Left cardiac atrium (tissue), 4 donors: ENCODE results near the gene FTL. TPM values are rescaled to one million over a fixed set of nuclear protein-coding genes. Genes with fewer than 3 reads are reported as not detected.

Experiments used
- ATAC-seq, 2 donors: fragments of 200-7000 bp; cut with Tn5 transposase; one replicate each; pipeline ENCODE4 v1.9.1; 2020; ENCODE audit warnings: mild to moderate bottlenecking in 2 of 2, moderate library complexity in 2 of 2
- DNase-seq: peaks from one replicate; pipeline ENCODE4 v3.0.0-alpha.2; 2020
- intact Hi-C, 2 donors: fragments of 100-400 bp; cut with DNase I; formaldehyde crosslinking; loops; one replicate each; pipeline versions ENCODE4 v1.14.1 to v1.15.1; 2022 to 2023
- total RNA-seq, 2 donors: library from RNA; stranded (reverse); fragmentation: NEBNext Ultra II Directional; extraction: Animal tissue kit (Norgen Biotek cat#: 25700); gene quantifications; one replicate each; pipeline ENCODE4 v1.2.1, GENCODE V29; 2021
- donor health status: DM: no; HTN: yes; CAD: no.
- donor health status: DM: no; HTN: yes; CAD: no; lungs with severe emphysema.
- donor health status: DM: yes; HTN: yes; CAD: no.
- donor health status: Dilated cardiomyopathy.

FTL gene
- total RNA-seq, 2 donors from 2014 or later, result 1,813 to 2,086 TPM

DNA sequence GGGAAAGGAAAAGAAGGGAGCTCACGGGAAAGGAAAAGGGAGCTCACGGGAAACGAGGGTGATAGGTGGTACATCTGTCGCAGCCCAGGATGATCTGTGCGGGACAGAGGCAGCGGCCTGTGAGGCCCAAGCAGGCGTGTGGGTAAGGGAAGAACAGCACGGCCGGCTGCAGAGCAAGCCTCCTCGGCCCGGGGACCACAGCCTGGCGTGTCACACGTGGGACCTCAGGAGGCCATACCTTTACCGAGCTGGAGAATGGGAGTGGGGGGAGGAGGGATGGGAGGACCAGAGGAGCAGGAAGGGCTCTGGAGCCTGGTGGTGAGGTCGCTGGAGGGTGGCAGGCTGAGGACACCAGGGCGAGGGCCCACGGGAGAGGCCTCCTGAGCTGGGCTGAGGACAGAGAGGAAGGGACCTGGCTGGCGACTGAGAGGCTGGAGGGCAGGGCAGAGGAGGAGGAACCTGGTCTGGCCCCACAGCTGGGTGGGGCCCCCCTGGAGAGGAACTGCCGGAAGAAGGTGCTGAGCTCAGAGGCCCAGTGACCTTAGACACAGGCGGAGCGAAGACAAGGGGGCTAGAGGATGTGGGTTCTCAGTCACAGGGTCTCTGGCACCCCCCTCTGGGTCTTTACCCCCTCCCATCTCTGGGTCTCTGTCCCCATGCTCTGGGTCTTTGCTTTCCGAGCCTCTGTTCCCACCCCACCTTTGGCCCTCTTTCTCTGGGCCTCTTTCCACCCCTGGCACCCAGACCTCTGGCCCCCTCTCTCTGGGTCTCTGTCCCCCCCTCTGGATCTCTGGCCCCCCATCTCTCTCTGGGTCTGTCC lies 2.9 kb upstream of the FTL start:
- intact Hi-C loops, result loop anchor here in 1 of 2 donors (10.0 kb wide), 1 partner anchor 87 kb away; the partner anchor contains the start of gene PPP1R15A
- ATAC-seq, result no peak
- DNase-seq, result peak; percentile 64

- DNase-seq, result no peak
- no peak for ATAC-seq
- intact Hi-C loops, result loop anchor here in 1 of 2 donors (10.0 kb wide), 1 partner anchor 88 kb away; the partner anchor contains the start of gene PPP1R15A
Measured at GRCh38 chr19:48962849-48963165, 2.3 kb upstream of the FTL start.

DNA sequence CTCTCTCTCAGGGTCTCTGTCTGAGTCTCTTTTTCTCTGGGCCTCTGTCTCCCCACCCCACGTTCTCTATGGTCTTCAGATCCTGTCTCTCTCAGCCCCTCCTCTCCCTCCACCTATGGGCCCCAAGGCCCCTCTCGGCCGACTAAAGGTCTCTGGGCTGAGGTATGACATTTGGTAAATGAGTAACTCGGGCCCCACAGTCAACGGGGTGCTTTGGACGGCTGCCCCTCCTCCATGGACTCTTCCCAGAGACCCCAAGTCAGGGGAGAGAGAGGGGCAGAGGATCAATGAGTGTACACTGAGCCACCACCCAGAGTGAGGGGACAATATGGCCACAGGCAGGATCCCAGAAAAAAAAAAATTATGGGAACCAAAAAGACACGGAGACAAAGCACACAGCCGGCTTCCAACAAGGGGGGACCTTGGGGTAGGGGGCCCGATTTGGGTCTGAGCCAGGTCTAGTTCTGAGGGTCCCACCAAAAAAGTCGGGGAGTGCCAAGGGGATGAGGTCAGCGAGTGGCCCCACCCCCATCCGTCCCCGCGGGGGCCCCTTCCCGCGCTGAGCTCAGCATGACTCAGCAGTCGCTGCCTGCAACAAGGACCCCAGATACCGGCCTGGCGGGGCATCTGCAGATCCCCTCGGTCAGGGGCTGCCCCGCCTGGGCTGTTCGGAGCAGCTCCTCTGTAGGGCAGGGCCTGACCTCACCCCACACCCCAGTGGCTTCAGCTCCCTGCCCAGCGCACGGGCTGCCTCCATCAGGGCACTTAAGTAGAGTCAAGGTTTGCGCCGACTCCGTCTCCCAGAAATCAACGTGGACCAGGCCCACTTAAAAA lies 1.5 kb upstream of the FTL start:
- ATAC-seq (peak; percentile 14 to 23), DNase-seq (peak; percentile 84)
- intact Hi-C loops, result loop anchor here in 1 of 2 donors (10.0 kb wide), 1 partner anchor 89 kb away; the partner anchor contains the start of gene PPP1R15A

- intact Hi-C loops, result loop anchor here (5.0 to 10.0 kb wide), 2 partner anchors 87 to 90 kb away; partner anchors contain the start of gene PPP1R15A (in 1 of the 2)
- DNase-seq, result no peak
- ATAC-seq, result no peak
Measured at GRCh38 chr19:48964205-48965039, 687 bp upstream of the FTL start.

DNA sequence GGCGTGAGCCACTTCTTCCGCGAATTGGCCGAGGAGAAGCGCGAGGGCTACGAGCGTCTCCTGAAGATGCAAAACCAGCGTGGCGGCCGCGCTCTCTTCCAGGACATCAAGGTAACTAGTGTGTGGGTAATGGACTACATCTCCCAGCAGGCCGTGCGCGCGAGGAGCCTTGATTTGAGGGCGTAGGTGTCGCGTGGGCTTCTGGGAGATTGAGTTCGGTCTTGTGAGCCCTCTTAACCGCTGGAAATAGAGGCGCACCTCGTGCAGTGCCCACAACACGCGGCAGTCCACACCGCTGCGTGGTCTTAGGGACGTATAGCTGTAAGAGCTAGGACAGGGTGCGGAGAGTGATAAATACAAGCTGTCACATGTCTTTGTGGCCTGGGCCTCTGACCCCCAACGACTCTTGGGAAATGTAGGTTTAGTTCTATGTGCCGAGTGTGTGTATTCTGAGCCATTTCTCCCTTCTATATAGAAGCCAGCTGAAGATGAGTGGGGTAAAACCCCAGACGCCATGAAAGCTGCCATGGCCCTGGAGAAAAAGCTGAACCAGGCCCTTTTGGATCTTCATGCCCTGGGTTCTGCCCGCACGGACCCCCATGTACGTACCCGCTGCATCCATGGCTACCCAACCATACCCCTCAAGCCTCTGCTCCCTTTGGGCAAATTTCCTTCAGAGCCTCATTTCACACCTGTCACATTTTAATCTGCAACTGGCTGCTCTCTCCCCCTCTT lies 864 bp downstream of the FTL start:
- DNase-seq (peak; percentile 92), ATAC-seq (peak; percentile 50 to 67)
- intact Hi-C loops, result loop anchor here (5.0 to 10.0 kb wide), 2 partner anchors 89 to 91 kb away; partner anchors contain the start of gene PPP1R15A (in 1 of the 2)

DNA sequence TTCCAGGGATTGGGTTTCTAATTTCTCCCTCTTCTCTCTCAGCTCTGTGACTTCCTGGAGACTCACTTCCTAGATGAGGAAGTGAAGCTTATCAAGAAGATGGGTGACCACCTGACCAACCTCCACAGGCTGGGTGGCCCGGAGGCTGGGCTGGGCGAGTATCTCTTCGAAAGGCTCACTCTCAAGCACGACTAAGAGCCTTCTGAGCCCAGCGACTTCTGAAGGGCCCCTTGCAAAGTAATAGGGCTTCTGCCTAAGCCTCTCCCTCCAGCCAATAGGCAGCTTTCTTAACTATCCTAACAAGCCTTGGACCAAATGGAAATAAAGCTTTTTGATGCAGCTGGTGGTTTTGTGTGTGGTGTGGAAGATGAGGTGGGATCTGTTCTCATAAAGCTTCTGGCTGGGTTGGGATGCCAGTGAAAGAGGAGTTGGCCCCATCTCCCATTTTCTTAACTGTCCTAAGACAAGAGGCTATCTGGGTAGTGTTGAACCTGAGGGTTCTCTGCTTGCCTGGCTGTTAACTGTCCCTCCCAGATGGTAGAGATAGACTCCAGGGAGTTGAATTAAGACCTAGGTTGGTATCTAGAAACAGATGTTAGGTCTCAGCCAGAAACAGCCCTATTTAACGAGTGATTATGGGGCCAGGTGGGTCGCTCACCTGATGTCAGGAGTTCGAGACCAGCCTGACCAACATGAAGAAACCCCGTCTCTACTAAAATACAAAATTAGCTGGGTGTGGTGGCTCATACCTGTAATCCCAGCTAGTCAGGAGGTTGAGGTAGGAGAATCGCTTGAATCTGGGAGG lies 1.6 kb downstream of the FTL start:
- ATAC-seq (no peak), DNase-seq (no peak)
- intact Hi-C loops, result loop anchor here (5.0 to 10.0 kb wide), 2 partner anchors 89 to 92 kb away; partner anchors contain the start of gene PPP1R15A (in 1 of the 2)

DNA sequence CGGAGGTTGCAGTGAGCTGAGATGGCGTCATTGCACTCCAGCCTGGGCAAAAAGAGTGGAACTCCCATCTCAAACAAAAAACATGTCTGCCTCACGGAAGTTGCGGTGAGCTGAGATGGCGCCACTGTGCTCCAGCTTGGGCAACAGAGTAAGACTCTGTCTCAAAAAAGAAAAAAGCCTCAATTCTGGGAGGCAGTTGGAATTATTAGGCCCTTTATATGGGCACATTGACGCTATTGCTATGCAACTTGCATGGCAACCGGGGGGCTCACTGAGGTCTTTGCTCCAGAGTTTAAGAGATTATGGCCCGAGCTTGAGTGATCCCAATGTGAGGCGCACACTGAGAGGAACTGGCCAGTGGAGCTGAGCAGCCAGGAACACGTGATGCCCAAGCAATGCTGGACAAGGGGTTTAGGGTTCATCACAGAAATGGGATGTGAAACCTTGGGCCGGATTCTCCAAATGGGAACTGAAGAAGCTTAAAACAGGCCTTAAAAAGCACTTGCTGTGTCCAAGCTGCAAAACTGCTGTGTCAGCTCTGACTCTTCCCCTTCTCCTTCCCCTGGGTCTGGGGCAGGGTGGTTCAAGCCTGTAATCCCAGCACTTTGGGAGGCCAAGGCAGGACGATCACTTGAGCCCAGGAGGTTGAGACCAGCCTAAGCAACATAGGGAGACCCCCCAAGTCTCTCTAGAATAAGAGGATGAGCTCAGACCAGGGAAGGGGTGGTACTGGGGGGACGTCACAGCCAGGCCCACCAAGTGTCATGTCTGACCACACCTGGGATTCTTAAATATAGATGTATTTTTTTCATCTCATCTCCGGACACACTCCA lies 2.5 kb downstream of the FTL start:
- DNase-seq (peak; percentile 58), ATAC-seq (peak in 1 of 2 donors; percentile 0)
- intact Hi-C loops, result loop anchor here (5.0 to 10.0 kb wide), 2 partner anchors 90 to 93 kb away; partner anchors contain the start of gene PPP1R15A (in 1 of the 2)

- intact Hi-C loops, result loop anchor here (5.0 to 10.0 kb wide), 2 partner anchors 91 to 93 kb away; partner anchors contain the start of gene PPP1R15A (in 1 of the 2)
- ATAC-seq, result no peak
- DNase-seq, result no peak
Measured at GRCh38 chr19:48968179-48968661, 3.1 kb downstream of the FTL start.

GRCh38 chr19:48968813-48969218 lies 3.7 kb downstream of the FTL start:
- ATAC-seq, result no peak
- no peak for DNase-seq
- intact Hi-C loops, result loop anchor here (5.0 to 10.0 kb wide), 2 partner anchors 92 to 94 kb away; partner anchors contain the start of gene PPP1R15A (in 1 of the 2)

GRCh38 chr19:48969276-48970138 lies 4.4 kb downstream of the FTL start:
- intact Hi-C loops, result loop anchor here (5.0 to 10.0 kb wide), 3 partner anchors 92 to 182 kb away; partner anchors contain the start of gene PPP1R15A (in 1 of the 2)
- no peak for DNase-seq
- ATAC-seq, result no peak

GRCh38 chr19:48970139-48970766 lies 5.1 kb downstream of the FTL start:
- DNase-seq (no peak), ATAC-seq (no peak)
- intact Hi-C loops, result loop anchor here in 1 of 2 donors (5.0 kb wide), 1 partner anchor 183 kb away; no protein-coding TSS in a partner anchor

DNA sequence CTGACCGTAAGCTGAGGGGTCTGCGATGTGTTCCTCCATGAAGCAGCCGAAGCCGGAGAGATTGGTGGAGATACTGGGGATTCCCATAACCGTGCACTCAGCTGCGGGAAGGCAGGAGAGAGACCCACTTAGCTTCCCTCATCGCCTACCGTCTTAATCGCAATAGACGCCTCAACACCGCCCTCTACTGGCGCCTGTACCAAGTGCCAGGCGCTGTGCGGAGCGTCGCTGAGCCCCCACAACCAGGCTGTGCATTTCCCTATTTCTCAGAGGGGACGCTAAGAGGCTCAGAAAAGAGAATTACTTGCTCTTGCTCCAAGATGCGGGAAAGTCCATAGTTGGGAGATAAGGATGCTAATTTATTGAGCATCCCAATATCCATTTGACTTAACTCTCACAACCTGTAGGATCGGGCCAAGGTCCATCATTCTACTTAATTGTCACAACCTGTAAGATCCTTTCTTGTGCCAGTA lies 5.8 kb downstream of the FTL start:
- ATAC-seq (peak; percentile 53 to 56), DNase-seq (peak; percentile 88)
- intact Hi-C loops, result loop anchor here in 1 of 2 donors (5.0 kb wide), 1 partner anchor 184 kb away; no protein-coding TSS in a partner anchor

DNA sequence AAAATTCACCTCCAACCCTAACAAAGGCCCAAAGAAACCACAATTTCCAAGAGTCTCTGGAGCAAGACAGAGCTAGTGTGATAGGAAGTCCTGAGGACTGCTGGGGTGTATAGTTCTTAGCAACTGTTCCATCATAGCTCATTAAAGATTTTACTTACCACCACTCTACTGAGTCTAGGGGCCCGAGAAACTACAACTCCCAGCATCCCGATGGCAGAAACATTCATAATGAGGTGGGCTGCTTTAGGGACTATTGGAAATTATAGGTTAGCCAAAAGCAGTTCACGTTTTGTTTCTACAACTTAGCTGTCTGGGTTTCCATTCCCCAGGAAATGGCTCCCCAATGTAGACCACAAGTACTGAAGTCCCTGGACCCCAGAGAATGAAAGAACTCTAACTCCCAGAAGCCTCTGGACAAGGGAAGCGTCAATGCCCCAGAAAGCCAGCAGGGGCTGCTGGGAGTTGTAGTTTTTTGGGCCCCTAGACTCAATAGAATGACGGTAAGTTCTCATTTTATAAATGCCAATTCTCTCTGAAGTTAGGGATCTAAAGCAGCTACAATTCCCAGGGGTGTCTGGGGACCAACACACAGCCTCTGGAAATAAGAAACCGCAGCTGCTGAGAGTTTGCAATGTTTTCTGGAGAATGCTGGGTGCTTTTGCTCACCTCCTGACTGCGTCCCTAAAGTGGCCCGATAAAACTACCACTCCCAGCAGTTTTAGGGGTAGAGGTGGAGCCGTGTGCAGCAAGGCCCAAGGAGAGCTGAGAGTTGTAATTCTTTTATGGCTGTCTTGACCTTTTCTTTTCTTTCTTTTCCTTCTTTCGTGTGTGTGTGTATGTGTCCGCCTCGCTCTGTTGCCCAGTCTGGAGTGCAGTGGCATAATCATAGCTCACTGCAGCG lies 11.1 kb downstream of the FTL start:
- intact Hi-C loops, result no loop called here
- ATAC-seq (no peak), DNase-seq (no peak)
